Measurements from ENCODE around the gene QKI. TPM values are rescaled to one million over a fixed set of nuclear protein-coding genes. Genes with fewer than 3 reads are reported as not detected.
A peak's percentile ranks its signal among the peaks of the same experiment; 100 is the strongest.
"Not testable (repeated sequence)": the region's sequence is repeated elsewhere in the genome, so short reads cannot be mapped to it uniquely, and the experiment has no call there.

Gene QKI
- 9.3 TPM for polyA plus RNA-seq

DNA sequence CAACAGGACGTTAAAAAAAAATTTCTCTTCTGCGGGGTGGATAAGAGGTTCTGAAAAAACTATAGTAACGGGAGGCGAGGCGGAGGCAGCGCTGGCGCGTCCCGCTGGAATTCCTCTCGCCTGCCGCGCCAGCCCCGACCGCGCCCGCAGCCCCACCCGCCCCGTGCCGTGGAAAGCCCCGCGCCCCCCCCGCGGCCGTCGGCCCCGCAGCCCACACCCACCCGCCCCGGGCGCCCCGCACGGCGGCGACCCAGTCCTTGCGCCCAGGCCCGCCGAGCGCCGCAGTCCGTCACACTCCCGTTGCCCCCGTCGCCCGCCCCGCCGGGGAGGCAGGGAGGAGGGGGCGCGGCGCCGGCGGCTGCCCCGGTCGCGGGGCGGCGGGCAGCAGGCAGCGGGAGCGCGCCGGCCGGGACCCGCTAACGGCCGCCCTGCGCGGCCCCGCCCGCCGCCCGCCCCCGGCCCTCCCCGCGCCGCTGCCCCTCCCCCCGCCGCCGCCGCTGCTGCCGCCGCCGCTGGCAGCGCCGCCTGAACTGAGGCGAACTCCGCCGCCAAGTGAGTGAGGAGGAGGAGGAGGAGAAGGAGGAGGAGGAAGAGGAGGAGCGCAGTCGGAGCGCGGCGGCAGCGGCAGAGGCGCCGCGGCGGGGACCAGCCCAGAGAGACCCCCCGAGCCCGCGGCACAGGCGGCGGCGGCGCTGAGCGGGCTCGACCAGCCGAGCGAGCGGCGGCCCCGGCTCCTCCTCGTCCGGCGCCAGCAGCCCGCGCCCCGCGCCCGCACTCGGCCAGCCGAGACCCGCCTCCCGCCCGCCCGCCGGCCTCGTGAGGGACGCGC, at the start of gene QKI:
QKI (plus strand) TSS at position 602 of the 829 bp plus-strand sequence. CDS start 476 bp downstream, outside the sequence.
- Mint-ChIP-seq H3K4me3 (peak within 1 kb of the TSS; percentile 94 to 97 (median 96)), H3K4me1 (peaks cover 21 to 50% (median 27%) of the 10 kb centered on the region in 3 donors), H3K27ac (peak within 1 kb of the TSS; percentile 95 to 99 (median 98)), H3K36me3 (no peaks in the 10 kb centered on the region), H3K27me3 (no peaks in the 10 kb centered on the region), H3K9me3 (no peaks in the 10 kb centered on the region)

DNA sequence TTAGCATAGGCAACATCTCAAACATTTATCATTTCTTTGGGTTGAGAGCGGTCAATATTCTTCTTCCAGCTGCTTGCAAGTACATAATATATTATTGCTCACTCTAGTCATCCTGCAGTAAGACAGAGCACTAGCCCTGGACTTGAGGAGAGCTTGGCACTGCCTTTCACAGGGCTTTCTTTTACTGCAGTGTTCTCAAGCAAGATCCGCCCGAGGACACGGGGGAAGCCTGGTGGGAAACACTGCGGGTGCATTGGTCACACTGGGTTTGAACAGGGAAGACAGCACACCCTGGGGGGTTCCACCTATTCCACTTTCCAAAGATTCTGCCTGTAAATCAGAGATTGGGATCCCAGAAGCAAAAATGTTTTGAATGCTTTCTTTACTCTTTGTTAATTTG, 48.2 kb upstream of the QKI start:
- Mint-ChIP-seq H3K9me3 (no peaks in the 10 kb centered on the region), H3K27ac (no peak overlapping the region), H3K4me1 (peaks cover 0 to 4% (median 0%) of the 10 kb centered on the region in 3 donors), H3K36me3 (no peaks in the 10 kb centered on the region), H3K27me3 (peaks cover 8% of the 10 kb centered on the region), H3K4me3 (no peak overlapping the region)

DNA sequence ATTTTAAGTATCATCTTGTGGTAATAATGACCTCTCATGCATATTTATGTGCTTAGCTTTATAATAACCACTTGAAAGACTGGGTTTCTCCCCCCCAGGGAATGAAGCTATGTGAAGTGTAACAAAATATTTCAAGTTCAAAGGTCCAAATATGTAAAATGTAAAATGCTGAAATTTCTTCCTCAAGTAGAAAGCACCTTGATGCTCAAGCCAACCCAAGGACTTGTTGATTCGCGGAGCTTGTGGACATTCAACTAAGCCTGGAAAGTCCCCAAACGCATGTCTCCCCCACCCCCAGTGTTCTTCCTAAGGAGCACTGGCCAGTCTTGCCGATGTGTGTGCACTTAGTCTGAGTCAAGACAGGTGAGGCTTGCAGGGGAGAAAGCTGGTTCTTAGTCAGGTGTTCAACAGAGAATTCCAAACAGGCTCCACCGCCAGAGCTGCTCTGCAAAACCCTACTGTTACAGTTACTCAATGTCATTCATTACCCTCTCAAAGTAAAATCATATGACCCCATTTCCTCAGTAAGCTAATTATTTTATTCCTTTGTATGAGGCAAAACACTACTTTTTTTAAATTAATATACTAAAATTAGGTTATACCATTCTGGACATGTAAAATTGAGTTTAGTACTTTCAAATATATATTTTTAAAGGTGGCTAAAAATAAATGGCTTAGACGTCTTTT, 46.9 kb upstream of the QKI start:
- Mint-ChIP-seq H3K9me3 (no peaks in the 10 kb centered on the region), H3K4me3 (no peak overlapping the region), H3K27ac (no peak overlapping the region), H3K27me3 (peaks cover 8% of the 10 kb centered on the region), H3K36me3 (no peaks in the 10 kb centered on the region), H3K4me1 (peaks cover 0 to 4% (median 0%) of the 10 kb centered on the region in 3 donors)

DNA sequence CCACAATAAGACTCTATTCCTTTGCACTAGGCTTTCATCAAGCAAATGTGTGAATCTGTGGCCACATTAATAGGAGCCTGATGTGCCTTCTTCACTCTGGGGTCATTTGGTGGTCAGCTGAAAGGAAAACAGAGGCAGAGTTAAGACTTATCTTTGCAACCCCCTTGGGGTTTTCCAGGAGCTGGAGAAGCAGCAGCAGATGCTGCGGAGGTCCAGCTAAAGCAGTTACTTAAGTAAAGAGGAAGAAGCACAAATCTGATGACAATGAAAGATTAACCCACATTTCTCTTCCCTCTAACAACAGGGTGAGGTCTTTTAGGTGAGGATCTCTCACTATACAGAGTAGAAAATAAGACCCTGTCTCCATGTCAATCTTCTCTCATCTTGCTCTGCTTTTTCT, 45.4 kb upstream of the QKI start:
- Mint-ChIP-seq H3K27ac (no peak overlapping the region), H3K4me3 (no peak overlapping the region), H3K9me3 (no peaks in the 10 kb centered on the region), H3K36me3 (no peaks in the 10 kb centered on the region), H3K4me1 (peaks cover 0 to 4% (median 0%) of the 10 kb centered on the region in 3 donors), H3K27me3 (peaks cover 10% of the 10 kb centered on the region)

DNA sequence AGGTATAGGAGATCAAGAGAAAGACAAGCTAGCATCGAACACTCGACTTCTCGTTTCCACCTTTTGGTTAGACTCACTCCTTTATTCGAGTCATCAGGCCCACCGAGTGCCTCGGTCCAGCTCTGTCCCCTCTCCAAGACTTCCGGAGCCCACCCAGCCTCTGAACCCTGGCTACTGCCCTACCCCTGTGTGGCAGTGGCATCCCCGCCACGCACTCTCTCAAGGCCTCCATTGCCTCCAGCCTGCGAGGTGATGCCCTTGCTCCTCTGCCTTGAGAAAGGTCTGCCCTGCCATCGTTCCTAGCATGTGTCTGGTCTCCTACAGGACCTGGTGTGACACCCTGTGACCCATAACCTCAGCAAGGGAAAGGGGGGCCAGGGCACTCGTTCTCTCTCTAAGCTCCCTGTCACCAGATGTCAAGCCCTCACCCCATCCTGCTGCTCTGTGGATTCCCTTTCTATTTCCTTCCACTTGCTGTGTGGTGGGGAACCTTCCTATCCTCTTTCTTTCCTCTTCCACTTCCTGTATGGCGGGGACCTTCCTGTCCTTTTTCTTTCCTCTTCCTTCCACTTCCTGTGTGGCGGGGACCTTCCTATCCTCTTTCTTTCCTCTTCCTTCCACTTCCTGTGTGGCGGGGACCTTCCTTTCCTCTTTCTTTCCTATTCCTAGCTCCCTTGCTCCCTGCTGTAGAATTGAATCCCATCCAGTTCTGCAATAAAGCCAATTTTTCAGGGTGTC, 44.7 kb upstream of the QKI start:
- Mint-ChIP-seq H3K4me3 (no peak overlapping the region), H3K36me3 (no peaks in the 10 kb centered on the region), H3K27me3 (peaks cover 11% of the 10 kb centered on the region), H3K27ac (no peak overlapping the region), H3K9me3 (no peaks in the 10 kb centered on the region), H3K4me1 (peaks cover 0 to 4% (median 0%) of the 10 kb centered on the region in 3 donors)

DNA sequence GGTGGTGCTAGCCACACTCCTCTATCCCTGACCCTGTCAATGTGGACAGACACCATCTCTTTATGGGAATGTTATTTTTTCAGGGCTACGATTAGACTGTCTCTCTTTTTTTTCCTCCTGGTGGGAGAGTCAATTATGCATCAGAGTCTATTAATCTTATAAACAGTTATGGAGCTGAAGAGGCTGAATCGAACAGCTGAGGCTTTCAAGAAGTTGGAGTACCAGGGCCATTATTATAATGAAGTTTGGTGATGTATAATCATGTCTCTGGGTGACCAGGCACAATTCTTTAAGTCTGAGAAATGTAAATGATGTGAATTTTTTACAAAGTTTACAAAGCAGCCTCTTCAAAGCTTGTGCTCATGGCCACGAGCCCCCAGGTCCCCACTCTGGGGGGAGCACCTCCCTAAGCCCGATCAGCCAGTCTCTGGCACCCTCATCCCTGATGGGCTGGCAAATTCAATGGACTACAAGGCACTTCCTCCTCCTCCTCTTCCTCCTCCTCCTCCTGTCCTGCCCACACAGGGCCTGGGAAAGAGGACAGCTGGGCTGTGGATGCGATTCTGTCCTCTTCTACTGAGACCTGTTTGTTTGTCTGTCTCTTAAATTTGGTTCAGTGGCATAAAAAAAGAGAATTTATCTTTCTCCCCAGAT, 43.9 kb upstream of the QKI start:
- H3K4me1 Mint-ChIP-seq = peaks cover 0 to 4% (median 0%) of the 10 kb centered on the region in 3 donors
- no peaks in the 10 kb centered on the region for H3K9me3 Mint-ChIP-seq
- H3K36me3 Mint-ChIP-seq = no peaks in the 10 kb centered on the region
- peaks cover 11% of the 10 kb centered on the region for H3K27me3 Mint-ChIP-seq
- H3K27ac Mint-ChIP-seq = no peak overlapping the region
- H3K4me3 Mint-ChIP-seq = no peak overlapping the region

DNA sequence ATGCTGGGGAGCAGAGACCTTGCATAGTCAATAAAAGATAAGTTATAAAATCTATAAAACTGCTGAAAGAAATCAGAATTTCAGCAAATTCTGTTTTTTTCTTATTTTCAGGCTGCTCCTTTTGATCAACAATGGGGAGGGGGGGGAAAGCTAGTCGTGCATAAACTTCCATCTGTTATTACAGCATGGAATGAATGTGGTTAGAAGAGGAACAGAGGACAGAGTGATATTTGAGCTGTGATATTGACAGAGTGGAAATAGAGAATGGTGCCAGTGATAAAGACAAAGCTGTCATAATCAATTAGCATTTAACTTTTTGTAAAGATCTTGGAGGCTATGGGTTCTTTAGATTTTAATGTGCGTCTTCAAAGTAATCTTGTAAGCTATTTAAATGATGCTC, 43.4 kb upstream of the QKI start:
- Mint-ChIP-seq H3K4me1 (peaks cover 0 to 4% (median 0%) of the 10 kb centered on the region in 3 donors), H3K27ac (no peak overlapping the region), H3K4me3 (no peak overlapping the region), H3K9me3 (no peaks in the 10 kb centered on the region), H3K27me3 (peaks cover 11% of the 10 kb centered on the region), H3K36me3 (no peaks in the 10 kb centered on the region)

DNA sequence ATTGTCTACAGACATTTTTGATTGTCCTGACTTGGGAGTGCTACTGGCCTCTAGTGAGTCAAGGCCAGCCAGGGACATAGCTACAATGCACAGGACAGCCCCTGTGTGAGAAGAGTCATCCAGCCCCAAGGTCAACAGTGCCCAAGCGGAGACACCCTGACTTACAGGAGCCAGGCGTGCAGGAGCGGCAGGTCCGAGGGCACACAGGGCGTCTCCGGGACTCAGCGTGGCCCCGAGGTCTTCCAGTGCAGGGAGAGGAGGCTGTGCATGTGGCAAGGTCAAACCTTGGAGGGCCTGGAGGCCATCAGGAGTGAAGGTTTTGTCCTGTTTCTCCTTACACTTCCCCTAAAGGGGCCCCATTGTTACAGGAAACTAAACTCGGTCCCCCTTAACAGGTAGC, 41.3 kb upstream of the QKI start:
- Mint-ChIP-seq H3K9me3 (no peaks in the 10 kb centered on the region), H3K36me3 (no peaks in the 10 kb centered on the region), H3K27me3 (peaks cover 16% of the 10 kb centered on the region)

DNA sequence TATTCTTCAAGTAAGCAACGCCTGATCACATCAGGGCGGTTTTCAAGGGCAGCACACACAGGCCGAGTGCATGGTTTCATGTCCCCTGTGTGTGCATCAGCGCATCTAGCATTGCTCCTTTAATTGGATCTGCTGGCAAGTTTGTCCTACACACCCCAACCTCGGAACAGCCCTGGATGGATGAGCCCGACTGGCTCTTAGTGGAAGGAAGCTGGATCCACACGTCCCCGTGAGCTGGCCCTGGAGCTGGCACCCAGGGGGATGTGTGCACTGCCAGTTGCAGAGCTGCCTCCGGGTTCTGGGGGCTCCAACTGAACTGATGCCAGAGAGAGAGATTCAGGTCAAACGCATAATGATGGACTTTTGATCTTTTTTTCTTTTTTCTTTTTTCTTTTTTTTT, 39.2 kb upstream of the QKI start:
- no peaks in the 10 kb centered on the region for H3K9me3 Mint-ChIP-seq
- peak overlapping the region in 1 of 3 donors; percentile 85 for H3K27ac Mint-ChIP-seq
- H3K4me3 Mint-ChIP-seq = no peak overlapping the region
- no peaks in the 10 kb centered on the region for H3K36me3 Mint-ChIP-seq
- H3K4me1 Mint-ChIP-seq = peaks cover 0 to under 1% (median 0%) of the 10 kb centered on the region in 3 donors
- peaks cover 16% of the 10 kb centered on the region for H3K27me3 Mint-ChIP-seq

More for the DNA sequence above, 41.3 kb upstream of the QKI start:
- peaks cover 0 to 4% (median 0%) of the 10 kb centered on the region in 3 donors for H3K4me1 Mint-ChIP-seq
- no peak overlapping the region for H3K27ac Mint-ChIP-seq
- H3K4me3 Mint-ChIP-seq = peak overlapping the region in 1 of 4 donors; percentile 67

DNA sequence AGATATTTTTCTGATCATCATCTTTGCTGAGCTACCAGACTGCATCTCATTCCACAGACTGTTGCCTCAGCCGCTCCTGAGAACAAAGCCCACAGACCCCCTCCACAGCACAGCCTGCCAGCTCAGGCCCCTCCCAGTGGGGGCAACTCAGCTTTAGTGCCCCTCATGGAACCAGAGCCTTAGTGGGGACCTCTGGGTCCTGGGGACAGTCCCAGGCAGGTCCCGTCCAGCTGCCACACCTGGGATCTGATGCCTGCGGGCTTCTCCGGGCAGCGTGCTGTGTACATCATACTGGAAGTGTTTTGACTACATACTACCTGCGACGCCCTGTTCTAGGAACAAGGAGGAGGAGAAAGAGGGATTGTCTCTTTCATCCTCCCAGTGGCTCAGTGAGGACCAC, 38.3 kb upstream of the QKI start:
- H3K36me3 Mint-ChIP-seq = no peaks in the 10 kb centered on the region
- H3K4me1 Mint-ChIP-seq = no peaks in the 10 kb centered on the region
- H3K27me3 Mint-ChIP-seq = peaks cover 13% of the 10 kb centered on the region
- no peak overlapping the region for H3K27ac Mint-ChIP-seq
- H3K9me3 Mint-ChIP-seq = no peaks in the 10 kb centered on the region
- no peak overlapping the region for H3K4me3 Mint-ChIP-seq

DNA sequence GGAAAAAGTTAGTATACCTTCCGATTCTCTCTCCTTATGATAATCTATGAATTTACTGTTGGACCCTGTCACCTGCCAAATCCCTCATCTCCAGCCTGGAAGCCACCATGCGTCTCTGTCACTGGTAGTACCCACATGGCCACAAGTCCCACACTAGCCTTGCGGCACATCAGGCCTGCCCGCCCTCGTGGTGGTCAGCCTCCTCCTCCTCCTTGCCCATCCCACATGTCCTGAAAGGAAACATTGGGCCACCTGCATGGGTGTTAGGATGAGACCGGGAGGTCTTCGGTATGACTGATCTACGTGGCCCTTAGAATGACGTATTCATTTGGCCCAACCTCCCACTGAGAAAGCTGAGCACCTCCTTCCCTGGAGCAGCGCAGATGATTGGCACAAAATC, 37.0 kb upstream of the QKI start:
- peaks cover 9% of the 10 kb centered on the region for H3K27me3 Mint-ChIP-seq
- no peaks in the 10 kb centered on the region for H3K36me3 Mint-ChIP-seq
- no peaks in the 10 kb centered on the region for H3K4me1 Mint-ChIP-seq
- no peak overlapping the region for H3K27ac Mint-ChIP-seq
- H3K4me3 Mint-ChIP-seq = no peak overlapping the region
- no peaks in the 10 kb centered on the region for H3K9me3 Mint-ChIP-seq

DNA sequence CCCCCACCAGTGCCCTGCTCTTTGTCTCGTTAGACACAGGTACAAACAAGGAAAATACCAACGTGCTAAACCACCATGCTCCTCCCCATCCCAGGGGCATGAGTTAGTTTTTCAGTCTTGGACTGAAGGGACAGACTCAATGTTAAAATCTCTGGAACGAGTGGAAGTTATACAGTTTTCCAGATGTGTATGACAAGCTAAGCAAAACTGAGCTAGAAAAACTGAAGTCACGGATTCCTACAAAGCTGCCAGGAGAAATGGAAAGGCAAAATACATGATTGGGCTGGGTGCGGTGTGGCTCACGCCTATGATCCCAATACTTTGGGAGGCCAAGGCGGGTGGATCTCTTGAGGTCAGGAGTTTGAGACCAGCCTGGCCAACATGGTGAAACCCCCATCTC, 34.3 kb upstream of the QKI start:
- Mint-ChIP-seq H3K4me3 (no peak overlapping the region), H3K27ac (no peak overlapping the region), H3K36me3 (no peaks in the 10 kb centered on the region), H3K27me3 (peaks cover 9% of the 10 kb centered on the region), H3K9me3 (peaks cover 0 to 6% (median 0%) of the 10 kb centered on the region in 3 donors), H3K4me1 (no peaks in the 10 kb centered on the region)

DNA sequence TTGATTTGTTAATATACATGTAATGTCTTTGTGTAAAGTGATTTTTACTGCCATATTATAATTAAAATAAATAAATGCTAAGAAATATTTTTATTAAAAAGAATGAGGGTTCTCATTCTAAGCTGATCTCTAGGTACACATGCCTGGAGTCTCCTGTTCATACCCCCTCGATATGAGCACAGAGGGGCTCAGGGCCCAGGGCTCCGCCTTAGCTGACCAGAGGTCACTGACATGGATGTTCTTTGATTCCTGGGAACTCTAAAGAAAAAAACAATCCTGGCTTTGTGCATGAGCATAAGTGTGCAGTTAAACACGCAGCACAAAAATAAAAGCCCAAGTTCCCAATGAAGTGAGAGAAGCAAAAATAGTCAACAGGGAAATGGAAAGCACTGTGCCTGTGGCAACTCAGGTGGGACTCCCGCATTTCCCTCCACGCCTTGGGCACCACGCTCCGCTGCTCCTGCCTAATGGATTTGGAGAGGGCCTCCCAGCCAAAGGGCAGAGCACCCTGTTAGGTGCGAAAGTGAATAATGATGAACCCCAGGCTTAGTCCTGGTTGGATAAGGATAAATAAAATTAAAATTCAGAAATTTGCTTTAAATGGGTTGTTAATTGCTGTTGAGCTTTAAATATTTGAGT, 33.3 kb upstream of the QKI start:
- peaks cover 9% of the 10 kb centered on the region for H3K27me3 Mint-ChIP-seq
- no peak overlapping the region for H3K4me3 Mint-ChIP-seq
- peaks cover 0 to 6% (median 0%) of the 10 kb centered on the region in 3 donors for H3K9me3 Mint-ChIP-seq
- no peak overlapping the region for H3K27ac Mint-ChIP-seq
- H3K4me1 Mint-ChIP-seq = no peaks in the 10 kb centered on the region
- H3K36me3 Mint-ChIP-seq = no peaks in the 10 kb centered on the region

DNA sequence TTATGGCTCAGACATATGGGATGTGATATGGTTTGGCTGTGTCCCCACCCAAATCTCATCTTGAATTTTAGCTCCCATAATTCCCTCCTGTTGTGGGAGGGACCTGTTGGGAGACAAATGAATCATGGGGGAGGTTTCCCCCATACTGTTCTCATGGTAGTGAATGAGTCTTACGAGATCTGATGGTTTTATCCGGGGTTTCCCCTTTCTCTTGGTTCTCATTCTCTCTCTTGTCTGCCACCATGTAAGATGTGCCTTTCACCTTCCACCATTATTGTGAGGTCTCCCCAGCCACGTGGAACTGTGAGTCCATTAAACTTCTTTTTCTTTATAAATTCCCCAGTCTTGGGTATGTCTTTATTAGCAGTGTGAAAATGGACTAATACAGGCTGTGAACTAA, 31.1 kb upstream of the QKI start:
- H3K36me3 Mint-ChIP-seq, H3K27me3 Mint-ChIP-seq, H3K4me3 Mint-ChIP-seq: not testable (repeated sequence)

More for the DNA sequence above, 31.1 kb upstream of the QKI start:
- H3K27ac Mint-ChIP-seq, H3K9me3 Mint-ChIP-seq, H3K4me1 Mint-ChIP-seq: not testable (repeated sequence)

All from IgD-negative memory B cell (primary cell).